GM19025 (cell line): ENCODE data around the gene ERBB4.

Experiments
- ATAC-seq: cut with Tn5 transposase; IDR thresholded peaks from one replicate; pipeline ENCODE4 v1.9.1; 2021; ENCODE audit warnings: mild to moderate bottlenecking, low read depth, moderate library complexity; ENCODE audit not compliant: unreplicated experiment

Gene ERBB4

DNA sequence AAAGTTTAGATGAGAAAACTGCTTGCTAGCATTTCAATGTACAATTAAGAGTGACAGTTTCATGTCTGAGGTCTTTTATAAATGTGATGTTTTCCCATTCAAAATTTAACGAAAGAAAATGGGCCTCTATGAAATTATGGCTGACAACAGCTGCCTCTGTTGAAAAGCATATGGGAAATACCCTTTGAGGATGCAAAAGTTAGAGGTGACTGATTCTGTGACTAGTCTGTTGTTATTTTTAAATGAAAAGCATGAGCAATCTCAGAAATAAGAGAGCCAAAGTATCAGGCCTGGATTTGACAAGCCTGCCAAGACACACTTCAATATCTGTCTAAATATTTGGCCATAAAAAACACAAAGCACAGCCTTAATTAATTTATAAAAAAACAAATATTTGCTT lies 580.8 kb downstream of the ERBB4 start:
- ATAC-seq: peak; percentile 90

DNA sequence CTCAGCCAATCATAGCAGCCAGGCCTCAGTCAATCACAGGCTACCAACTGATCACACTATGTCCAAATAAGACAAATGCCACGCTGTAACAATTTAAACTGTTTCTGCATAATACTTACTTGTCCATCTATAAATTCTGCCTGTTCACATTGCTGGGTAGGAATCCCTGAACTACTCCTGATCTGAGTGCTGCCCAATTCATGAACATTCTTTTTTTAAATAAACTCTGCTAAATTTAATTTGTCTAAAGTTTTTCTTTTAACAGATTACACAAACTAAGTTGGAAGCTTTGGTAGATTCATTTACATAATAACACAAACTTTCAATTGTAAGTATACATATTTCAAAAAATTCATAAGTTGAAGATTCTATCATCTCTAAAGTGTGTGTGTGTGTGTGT lies 583.0 kb downstream of the ERBB4 start:
- no peak for ATAC-seq

DNA sequence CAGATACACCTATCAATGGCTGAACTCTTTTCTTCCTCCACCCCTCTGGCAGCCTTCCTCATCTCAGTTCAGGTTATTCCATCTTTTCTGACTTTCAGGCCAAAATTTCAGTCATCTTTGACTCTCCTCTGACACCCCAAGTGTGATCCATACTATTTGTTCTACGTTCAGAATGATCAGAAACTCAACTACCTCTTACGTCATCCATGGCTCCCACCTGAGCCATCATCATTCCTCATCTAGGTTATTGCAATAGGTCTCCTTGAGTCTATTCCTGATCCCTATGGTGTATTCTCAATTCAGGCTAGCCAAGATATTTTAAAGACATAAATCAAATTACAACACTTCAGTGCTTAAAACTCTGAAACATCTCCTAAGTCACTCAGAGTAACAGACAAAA lies 589.7 kb downstream of the ERBB4 start:
- no peak for ATAC-seq

DNA sequence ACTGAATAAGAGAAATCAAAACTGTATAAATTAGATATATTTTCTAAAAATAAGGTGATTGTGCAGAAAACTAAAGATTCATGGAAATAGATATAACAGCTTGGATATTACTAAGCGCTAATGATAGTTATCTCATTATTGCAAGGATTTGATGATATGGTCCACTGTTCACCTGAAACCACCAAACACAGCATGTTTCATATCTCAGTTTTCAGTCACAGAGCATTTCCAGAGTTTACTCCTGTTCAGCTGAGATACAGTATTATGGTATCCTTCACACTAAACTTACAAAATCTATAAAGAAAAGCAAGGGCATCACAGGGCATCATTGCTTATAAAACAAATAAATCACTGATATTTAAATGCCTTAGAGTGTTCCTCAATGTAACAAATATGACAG lies 591.6 kb downstream of the ERBB4 start:
- no peak for ATAC-seq

DNA sequence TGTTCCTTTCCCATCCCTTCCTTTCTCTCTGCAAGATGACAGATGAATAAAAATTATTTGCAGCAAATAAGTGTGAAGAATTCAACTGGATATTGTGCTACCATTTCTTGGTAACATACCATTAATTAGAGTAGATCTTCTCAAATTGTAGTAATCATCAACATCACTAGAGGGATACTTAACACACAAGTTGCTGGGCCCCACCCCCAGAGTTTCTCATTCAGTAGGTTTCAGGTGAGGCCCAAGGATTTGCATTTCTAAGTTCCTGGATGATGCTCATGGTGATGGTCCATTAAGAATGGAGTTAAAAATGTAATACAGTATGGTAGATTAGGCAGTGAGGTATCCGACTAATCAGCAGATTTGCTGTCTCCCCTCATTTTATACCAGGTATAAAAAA lies 594.0 kb downstream of the ERBB4 start:
- ATAC-seq: no peak

DNA sequence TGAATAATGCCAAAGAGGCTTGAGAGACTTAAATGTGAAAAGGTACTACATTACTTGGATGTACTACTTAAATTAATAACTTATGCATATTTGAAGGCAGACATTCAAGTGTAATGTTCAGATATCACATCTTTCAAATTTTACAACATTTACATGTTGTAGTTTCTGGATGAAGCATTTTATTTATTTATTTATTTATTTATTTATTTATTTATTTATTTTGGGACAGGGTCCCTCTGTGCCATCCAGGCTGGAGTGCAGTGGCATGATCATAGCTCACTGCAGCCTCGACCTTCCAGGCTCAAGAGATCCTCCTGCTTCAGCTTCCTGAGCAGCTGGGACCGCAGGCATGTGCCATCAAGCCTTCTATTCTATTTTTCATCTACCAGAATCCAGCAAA lies 596.4 kb downstream of the ERBB4 start:
- ATAC-seq: no peak

DNA sequence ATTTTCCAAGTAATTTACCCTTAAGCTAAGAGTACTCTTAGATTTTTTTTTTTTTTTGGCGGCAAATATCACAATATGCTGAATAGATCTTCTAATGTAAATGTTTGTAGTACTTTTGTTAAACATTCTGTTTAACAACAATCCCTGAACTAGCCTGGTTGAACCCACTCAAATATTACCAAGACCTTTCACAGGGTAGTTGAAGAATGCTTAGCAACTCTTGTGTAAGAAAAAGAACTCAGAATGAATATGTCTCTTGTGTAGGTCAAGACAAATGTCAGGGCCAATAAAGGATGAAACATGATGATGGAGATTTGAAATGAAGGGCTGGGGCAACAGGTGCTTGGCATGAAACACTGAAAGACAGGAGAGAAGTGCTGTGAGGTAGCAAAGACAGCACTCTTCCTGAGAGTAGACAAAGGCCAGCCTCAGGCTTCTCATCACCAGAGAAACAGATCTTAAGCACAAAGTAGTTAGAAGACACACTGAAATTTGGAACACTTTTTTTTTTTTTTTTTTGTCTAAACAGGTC lies 597.3 kb downstream of the ERBB4 start:
- ATAC-seq: no peak

DNA sequence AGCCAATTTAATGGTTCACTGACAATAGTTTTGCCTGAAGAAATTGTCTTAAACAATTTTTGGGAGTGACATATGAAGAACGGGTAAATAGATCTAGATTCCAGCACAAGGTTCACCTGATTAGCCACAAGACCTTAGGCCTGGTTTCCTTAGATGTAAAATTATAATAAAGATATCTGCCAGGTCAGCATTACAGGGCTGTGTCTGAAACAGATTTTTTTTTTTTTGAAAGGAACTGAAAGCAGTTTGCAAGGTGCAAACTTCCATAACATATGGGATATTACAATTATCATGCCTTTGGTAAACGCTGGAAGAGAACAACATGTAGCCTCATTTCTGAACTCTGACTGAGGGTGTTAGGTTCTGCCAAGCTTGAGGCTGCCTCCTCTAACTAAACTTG lies 599.4 kb downstream of the ERBB4 start:
- no peak for ATAC-seq

DNA sequence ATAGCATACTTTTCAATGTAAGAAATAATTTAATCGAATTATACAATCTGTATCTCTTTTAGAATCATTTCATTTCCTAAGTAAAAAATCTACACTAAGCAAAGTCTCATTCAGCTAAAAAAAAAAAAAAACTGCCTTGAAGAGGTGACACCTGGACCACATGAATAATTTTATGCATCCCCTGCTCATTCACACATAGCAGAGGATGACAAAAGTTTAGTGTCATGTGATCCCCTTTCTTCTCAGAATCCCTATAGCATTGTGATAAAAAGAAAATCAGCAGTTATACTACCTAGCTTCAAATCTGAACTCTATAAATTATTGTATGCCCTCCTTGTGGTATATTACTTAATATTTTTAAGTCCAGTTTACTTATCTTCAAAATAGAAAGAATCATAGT lies 603.8 kb downstream of the ERBB4 start:
- ATAC-seq: no peak

DNA sequence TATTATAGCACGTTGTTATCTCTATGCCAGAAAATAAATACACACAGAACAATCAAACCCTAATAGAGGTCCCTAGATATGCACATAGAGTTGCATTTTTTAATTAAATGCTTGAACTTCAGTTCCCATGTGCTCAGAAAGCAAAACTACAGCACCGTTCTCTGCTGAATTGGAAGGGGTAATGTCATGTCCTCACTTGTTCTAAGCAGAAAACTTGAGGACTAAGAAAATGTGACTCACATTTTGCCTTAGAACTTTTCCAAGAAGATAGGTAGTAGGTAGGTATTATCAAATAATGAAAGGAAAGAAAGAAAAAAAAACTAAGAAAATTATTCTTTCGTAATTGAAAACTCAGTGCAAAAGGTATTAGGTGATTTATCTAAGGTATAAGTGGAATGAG lies 607.3 kb downstream of the ERBB4 start:
- ATAC-seq: no peak

DNA sequence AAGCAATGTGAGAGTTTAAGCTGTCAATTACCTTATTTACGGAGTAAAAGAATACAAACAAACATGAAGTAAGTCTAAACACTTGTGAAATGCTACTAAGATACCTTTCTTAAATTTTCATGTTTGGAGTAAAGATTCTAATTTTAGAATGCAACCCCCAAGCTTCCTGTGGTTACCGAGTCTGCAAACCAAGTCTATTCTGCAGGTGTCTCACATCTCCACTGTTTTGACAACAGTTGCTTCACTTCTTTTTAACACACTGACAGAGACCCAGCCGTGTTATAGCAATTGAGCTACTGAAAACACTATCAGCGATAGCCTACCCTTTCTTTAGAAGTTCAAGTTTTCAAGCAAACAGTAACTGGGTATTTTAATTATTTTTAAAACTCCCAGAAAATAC lies 608.3 kb downstream of the ERBB4 start:
- ATAC-seq: peak; percentile 64

DNA sequence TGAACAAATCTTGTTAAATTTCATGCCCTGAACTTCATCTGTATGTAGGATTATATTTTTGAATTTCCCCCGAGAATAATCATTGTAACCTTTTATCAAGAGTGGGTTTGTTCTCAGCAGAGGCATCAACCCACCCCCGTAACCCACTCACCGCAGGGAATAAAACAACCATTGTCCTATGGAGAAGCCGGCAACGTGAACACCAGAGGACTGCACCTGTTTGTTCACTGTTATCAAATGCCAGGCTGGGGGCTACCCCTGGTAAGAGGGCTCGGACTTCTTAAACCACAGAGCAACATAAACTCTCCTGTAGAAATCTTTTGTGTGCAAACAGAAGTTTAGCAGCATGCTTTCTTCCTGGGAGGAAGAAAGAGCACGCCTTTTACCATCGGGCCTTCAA lies 610.4 kb downstream of the ERBB4 start:
- no peak for ATAC-seq

DNA sequence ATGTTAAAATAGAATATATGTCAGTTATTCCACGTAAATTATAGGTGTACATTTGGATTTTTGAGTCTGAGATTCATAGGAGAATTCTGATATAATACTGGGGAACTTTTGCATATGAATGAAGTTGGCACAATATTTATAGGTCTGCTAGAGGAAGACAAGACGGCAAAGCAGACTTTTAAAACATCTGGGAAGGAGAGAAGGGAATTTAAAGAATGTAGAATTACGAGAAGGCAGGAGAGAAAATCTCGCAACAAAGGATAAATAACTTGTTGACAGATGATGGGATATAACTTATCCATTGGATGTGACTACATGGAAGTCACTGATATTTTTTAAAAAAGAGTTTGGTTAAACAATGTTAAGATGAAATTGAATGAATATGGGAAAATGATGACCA lies 615.6 kb downstream of the ERBB4 start:
- no peak for ATAC-seq

DNA sequence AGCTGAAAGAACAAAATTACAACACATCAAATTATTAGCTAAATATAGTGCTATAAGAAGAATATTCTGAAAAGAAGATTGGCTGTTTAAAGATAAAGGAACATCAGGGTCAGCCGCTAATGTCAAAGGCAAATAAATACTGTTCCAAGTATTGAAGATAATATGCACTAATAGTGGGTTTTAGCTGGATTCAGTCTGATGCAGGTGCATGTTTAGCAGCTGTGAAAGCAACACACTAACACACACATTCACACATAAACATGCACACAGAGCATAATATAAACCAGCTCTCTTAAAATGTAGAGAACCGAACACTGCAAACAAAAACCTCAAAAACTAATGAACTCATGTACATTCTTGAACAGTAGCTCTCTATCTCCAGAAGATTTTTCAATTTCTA lies 634.6 kb downstream of the ERBB4 start:
- ATAC-seq: no peak

DNA sequence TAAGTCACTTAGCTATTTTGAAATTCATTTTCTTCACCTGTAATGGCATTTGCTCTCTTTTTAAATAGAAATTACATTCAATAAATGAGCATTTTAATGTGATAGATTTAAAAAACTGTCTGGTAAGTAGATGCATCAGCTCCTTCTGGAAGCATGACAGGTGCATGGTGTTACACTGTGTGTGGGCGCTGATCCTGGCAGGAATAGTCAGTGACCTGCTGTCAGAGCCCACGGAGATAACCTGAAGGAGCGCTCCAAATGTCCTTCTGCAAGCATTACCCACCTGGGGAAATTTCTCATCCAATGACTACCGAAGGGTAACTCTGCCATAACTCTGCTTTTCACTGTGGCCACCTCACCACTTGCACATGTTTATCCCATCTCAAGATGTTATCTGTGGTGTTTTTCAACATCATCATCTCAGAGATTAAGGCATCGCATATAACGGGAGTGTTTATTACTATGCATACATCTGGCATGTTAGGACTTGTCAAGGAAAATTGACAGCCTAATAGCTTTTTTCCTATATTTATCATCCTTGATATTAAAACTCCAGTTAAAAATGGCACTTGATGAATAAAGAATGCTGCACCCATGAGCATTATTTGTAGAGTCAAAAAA lies 637.3 kb downstream of the ERBB4 start:
- no peak for ATAC-seq

DNA sequence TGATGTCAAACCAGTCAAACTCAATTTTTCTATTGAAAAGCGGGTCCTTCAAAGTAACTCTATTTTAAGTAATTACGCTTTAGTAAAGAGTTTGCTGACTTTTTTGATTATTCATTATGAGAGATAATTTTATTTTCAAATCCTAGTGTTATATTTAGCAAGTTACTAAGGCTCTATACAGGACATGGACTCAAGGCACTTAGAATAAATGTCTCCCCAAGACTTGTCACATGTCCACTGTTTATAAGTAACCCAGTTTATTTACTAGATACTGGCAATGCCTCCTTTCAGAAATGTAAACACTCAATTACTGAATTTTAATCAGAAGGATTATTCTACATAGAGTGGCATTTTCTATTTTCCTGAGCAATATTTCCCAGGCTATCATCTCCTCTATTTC lies 638.1 kb downstream of the ERBB4 start:
- ATAC-seq: no peak

DNA sequence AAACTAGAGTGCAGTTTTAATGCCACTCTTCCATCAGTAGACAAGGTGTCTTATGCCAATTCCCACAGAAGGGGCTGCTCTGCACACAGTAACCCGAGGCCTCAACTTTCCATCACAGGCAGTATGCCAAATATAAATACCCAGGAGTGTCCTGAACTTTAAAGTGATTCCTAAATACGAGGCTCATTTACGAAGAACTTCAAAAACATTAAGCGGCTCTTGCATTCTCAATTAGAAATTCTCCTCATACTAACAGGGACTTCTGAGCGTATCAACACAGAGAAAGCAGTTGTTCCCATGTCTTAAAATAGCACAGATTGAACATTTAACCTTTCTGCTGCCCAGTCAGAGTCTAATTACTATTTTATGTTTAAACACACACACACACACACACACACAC lies 638.6 kb downstream of the ERBB4 start:
- no peak for ATAC-seq

DNA sequence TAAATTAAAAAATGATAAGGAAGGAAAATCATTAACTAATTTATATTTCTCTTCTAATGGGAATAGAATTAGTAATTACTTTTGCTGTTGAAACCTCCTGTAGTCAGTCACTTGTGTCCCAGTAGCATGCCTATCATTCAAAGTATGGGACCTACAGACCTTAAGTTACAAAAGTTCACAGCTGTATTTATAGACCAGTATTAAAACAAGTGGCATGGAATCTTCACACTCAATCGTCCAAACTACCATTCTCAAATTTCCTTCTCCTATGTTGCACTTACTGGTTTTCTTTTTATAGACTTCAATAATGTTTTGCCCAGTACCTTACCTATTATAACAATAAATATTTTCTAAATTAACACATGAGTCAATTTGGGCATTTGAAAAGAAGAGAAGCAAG lies 639.9 kb downstream of the ERBB4 start:
- no peak for ATAC-seq

DNA sequence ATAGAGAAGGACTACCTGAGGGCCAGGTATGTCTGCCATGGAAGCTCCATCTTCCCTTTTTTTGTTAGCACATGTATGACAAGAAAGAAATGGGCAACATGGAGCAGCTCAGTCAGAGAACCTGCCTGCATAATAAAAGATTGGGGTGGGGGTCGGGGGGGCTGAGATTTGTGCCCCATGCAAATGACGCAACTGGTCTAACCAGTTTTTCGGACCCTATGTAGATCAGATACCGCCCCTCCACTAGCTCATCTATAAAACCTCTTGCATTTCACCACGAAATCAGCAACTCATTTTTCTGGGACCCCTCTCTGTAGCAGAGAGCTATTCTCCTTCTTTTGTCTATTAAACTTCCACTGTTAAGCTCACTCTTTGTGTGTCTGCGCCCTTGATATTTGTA lies 657.2 kb downstream of the ERBB4 start:
- ATAC-seq: no peak

DNA sequence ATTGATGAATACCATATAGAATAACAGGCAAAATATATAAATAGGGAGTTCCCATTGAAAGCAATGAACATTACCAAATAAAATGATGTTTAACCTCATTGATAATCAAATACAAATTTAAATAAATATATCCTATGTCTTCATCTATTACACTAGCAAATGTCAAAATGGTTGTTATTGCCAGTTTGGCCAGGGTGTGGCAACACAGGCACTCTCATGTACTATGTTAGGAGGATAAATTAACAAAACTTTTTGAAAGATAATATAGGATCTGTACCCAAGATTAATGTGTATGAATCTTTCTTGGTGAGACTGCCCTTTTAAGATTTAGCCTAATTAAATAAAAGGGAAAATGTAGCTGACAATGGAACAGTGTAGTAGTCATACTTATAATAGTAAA lies 659.3 kb downstream of the ERBB4 start:
- no peak for ATAC-seq

DNA sequence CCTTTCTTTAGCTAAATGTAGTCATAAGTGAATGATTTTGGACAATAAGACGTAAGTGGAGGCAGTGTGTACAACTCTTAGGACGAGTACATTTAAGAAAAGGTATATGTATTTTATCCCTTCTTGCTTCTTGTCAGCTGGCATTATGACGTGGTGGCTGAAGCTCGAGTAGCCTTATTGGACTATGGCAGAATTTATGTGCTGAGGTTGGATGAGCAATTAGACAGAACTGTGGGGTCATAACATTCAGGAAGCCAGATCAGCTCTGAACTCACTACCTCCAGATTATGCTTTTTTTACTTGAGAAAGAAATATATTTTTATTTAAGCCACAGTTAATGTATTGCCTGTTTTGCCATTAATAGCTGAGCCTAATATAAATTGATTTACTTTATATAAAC lies 661.5 kb downstream of the ERBB4 start:
- ATAC-seq: no peak

DNA sequence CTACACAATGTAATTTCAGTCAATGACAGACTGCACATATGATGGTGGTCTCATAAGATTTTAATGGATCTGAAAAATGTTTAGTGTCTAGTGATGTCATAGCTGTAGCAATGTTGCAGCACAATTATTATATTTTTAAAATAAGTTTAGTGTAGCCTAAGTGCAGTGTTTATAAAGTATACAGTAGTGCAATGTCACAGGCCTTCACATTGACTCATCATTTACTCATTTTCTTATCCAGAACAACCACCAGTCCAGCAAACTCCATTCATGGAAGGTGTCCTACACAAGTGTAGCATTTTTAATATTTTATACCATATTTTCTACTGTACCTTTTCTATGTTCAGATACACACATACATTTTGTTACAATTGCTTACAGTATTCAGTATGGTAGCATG lies 663.1 kb downstream of the ERBB4 start:
- no peak for ATAC-seq

DNA sequence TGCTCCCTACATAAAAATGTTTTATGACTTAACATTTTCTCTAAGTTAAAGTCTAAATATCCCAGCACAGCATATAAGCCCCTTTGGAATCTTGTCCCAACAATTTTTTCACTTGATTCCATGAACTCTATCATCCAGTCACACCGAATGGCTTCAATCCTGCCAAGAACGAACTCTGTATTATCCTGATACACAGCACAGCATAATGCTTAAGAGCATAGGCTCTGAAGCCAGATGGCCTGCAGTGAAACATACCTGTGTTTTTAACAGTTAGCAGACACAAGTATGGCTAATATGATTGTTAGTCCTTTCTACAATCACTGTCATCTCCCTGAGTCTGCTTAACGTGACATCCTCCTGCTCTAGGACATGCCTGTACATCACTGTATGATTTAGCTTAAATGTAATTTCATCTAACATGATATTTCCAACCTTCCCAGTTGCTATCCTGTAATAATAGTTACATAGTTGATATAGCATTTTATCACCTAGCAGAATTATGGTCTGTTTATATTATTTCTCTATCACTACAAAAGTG lies 669.5 kb downstream of the ERBB4 start:
- no peak for ATAC-seq
